Brain microvascular endothelial cell (primary cell): ENCODE measurements around the gene PCDH18.
"Not testable (repeated sequence)": the region's sequence is repeated elsewhere in the genome, so short reads cannot be mapped to it uniquely, and the experiment has no call there.

Experiments
- DNase-seq: peaks from one replicate; pipeline ENCODE4 v3.0.0-alpha.2; 2020
- H3K27ac ChIP-seq: fragments of 250-450 bp; sonication (Bioruptor Pico); 2 replicates; pipeline ENCODE4 v1.5.1; 2020; ENCODE audit warnings: mild to moderate bottlenecking, moderate library complexity
- H3K27me3 ChIP-seq: fragments of 250-450 bp; sonication (Bioruptor Pico); replicated peaks from 2 replicates; pipeline ENCODE4 v1.5.1; 2020; ENCODE audit warnings: mild to moderate bottlenecking
- H3K36me3 ChIP-seq: fragments of 250-450 bp; sonication (Bioruptor Pico); replicated peaks from 2 replicates; pipeline ENCODE4 v1.5.1; 2020; ENCODE audit warnings: mild to moderate bottlenecking
- H3K4me3 ChIP-seq: 2 replicates; pipeline ENCODE4 v1.5.1; 2011; ENCODE audit warnings: low read depth, mild to moderate bottlenecking, control low read depth, low read length, moderate library complexity
- CTCF ChIP-seq: IDR thresholded peaks from 2 replicates; pipeline ENCODE4 v1.5.1; 2011; ENCODE audit warnings: low read depth, mild to moderate bottlenecking, moderate library complexity, low read length, control low read depth, inconsistent platforms; ENCODE audit errors: missing control alignments
- in situ Hi-C: cut with HindIII; loops from 2 replicates; pipeline ENCODE4 v1.10.0; 2017; ENCODE audit warnings: low sequenced_read_pairs, low pct_ligation_motif_present

Gene PCDH18

GRCh38 chr4:137538526-137538925, 6.2 kb upstream of the PCDH18 start:
- H3K4me3 ChIP-seq: no peak overlapping the region
- H3K36me3 ChIP-seq: no peaks in the 10 kb centered on the region
- no peaks in the 10 kb centered on the region for H3K27me3 ChIP-seq
- DNase-seq: no peak
- H3K27ac ChIP-seq: no peak overlapping the region
- in situ Hi-C loops: no loop called here
- TF ChIP-seq CTCF: no peak

GRCh38 chr4:137537807-137538206, 5.5 kb upstream of the PCDH18 start:
- H3K4me3 ChIP-seq, H3K27me3 ChIP-seq, H3K27ac ChIP-seq, DNase-seq, H3K36me3 ChIP-seq, in situ Hi-C loops: not testable (repeated sequence)

GRCh38 chr4:137536789-137537561, 4.7 kb upstream of the PCDH18 start:
- H3K27me3 ChIP-seq: no peaks in the 10 kb centered on the region
- no peak overlapping the region for H3K27ac ChIP-seq
- no peaks in the 10 kb centered on the region for H3K36me3 ChIP-seq
- no peak overlapping the region for H3K4me3 ChIP-seq
- DNase-seq: no peak
- in situ Hi-C loops: no loop called here
- TF ChIP-seq CTCF: no peak

- in situ Hi-C loops: no loop called here
- no peaks in the 10 kb centered on the region for H3K27me3 ChIP-seq
Observed at GRCh38 chr4:137535718-137536117, 3.4 kb upstream of the PCDH18 start.

GRCh38 chr4:137534516-137534915, 2.2 kb upstream of the PCDH18 start:
- Histone ChIP-seq H3K4me3 (no peak overlapping the region), H3K36me3 (no peaks in the 10 kb centered on the region), H3K27me3 (no peaks in the 10 kb centered on the region), H3K27ac (no peak overlapping the region)
- DNase-seq: no peak
- in situ Hi-C loops: no loop called here
- no peak for TF ChIP-seq CTCF

More at GRCh38 chr4:137535718-137536117, 3.4 kb upstream of the PCDH18 start:
- no peak overlapping the region for H3K4me3 ChIP-seq
- no peak for DNase-seq
- no peak overlapping the region for H3K27ac ChIP-seq
- TF ChIP-seq CTCF: no peak
- no peaks in the 10 kb centered on the region for H3K36me3 ChIP-seq

GRCh38 chr4:137533855-137534254, 1.6 kb upstream of the PCDH18 start:
- no peaks in the 10 kb centered on the region for H3K36me3 ChIP-seq
- no peak for DNase-seq
- H3K27ac ChIP-seq: no peak overlapping the region
- TF ChIP-seq CTCF: no peak
- no peaks in the 10 kb centered on the region for H3K27me3 ChIP-seq
- in situ Hi-C loops: no loop called here
- H3K4me3 ChIP-seq: no peak overlapping the region
